ENCODE results near the gene TMEM175.

DNA sequence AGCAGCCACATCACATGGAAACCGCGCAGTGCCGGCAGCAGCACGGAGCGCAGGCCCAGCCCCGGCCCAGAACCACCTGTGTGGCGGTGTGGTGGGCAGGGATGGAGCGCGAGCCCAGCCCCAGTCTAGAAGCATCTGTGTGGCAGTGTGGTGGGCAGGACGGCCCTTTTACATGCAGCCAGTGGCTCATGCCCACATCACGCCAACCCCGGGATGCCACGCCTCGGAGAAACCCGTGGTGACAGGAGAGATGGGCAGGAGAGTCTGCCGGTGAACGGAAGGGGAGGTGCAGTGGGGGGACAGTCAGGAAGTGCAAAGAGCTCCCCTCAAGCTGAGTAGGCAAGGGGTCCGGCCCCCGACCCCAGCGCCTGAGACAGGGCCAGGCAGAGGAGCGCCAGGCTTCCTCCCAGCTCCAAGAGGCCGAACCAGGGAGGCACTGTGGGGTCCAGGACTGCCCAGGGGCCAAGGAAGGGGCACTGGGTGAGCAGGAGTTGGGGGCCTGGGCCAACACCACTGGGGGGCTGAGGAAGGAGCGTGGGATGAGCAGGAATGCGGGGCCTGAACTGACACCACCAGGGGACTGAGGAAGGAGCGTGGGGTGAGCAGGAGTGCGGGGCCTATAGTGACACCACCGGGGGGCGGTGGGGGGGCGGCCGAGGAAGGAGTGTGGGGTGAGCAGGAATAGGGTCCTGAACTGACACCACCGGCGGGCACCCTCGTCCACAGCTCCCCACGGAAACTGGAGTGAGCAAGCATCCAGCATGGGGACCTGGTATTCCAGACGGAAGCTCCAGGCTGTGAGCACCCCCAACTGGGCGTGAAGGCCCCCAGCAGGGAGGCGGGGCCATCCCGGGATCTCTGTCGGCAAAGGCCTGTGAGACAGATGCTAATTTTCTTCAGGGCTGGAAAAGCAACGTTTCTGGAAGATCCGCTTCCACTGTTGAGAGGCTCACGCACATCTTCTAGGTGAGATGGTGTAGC is 28.9 kb upstream of the TMEM175 start:
- TF ChIP-seq, protein P1, sequence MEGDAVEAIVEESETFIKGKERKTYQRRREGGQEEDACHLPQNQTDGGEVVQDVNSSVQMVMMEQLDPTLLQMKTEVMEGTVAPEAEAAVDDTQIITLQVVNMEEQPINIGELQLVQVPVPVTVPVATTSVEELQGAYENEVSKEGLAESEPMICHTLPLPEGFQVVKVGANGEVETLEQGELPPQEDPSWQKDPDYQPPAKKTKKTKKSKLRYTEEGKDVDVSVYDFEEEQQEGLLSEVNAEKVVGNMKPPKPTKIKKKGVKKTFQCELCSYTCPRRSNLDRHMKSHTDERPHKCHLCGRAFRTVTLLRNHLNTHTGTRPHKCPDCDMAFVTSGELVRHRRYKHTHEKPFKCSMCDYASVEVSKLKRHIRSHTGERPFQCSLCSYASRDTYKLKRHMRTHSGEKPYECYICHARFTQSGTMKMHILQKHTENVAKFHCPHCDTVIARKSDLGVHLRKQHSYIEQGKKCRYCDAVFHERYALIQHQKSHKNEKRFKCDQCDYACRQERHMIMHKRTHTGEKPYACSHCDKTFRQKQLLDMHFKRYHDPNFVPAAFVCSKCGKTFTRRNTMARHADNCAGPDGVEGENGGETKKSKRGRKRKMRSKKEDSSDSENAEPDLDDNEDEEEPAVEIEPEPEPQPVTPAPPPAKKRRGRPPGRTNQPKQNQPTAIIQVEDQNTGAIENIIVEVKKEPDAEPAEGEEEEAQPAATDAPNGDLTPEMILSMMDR (conservative IDR thresholded peaks at IDR 0.05; ENCODE audit: low read depth, low read length) = no peak
- TF ChIP-seq EZH2 (IDR thresholded peaks at IDR 0.05; ENCODE audit: low read length, unreplicated experiment) = no peak

Measured in PC-3 (cell line).